ENCODE data around the gene DNAJB7.
"Not testable (repeated sequence)": the region's sequence is repeated elsewhere in the genome, so short reads cannot be mapped to it uniquely, and the experiment has no call there.

The DNAJB7 gene

DNA sequence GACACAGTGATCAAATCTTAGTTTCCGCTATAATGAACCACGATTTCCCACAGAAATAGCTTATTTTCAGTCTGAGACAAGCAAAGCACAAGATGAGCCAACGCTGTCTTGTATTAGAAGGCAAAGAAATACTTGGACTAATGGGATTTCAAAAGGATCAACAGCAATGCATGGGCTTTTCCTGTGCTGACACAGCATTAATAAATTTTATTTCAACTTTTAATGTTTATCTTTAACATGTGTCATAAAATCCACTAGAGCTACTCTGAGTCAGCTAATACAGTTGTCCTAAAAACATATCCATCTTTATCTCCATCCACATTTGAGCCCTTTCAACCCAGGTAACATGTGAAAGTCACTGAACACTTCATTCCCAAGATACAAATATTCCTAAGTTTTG lies 27.3 kb downstream of the DNAJB7 start:
- CTCF ChIA-PET = no interaction called here
- POLR2A ChIA-PET = no interaction called here
- TF ChIP-seq FOXK2 (IDR thresholded peaks at IDR 0.05) (no peak), PKNOX1 (IDR thresholded peaks at IDR 0.05) (no peak), BHLHE40 (IDR thresholded peaks at IDR 0.05; ENCODE audit: borderline replicate concordance) (no peak), CTBP1 (IDR thresholded peaks at IDR 0.05; ENCODE audit: borderline replicate concordance) (no peak), FOXA1 (IDR thresholded peaks at IDR 0.05) (no peak), ZNF384 (IDR thresholded peaks at IDR 0.05) (no peak), SUZ12 (IDR thresholded peaks at IDR 0.05) (no peak), HDGF (IDR thresholded peaks at IDR 0.05; ENCODE audit: borderline replicate concordance) (no peak), SP1 (IDR thresholded peaks at IDR 0.05) (no peak), NFRKB (IDR thresholded peaks at IDR 0.05) (no peak), L3MBTL2 (conservative IDR thresholded peaks at IDR 0.05) (no peak), LEF1 (IDR thresholded peaks at IDR 0.05; ENCODE audit: borderline replicate concordance) (no peak), ARNT (IDR thresholded peaks at IDR 0.05) (no peak), TARDBP (IDR thresholded peaks at IDR 0.05) (no peak)
- DNase-seq (ENCODE audit: extremely low spot score) = no peak

GRCh38 chr22:40829131-40829530 lies 32.8 kb downstream of the DNAJB7 start:
- no peak for TF ChIP-seq CTBP1 (IDR thresholded peaks at IDR 0.05; ENCODE audit: borderline replicate concordance)
- TF ChIP-seq ZNF384 (IDR thresholded peaks at IDR 0.05) = no peak
- no peak for TF ChIP-seq FOXK2 (IDR thresholded peaks at IDR 0.05)
- no peak for TF ChIP-seq NFRKB (IDR thresholded peaks at IDR 0.05)
- TF ChIP-seq SP1 (IDR thresholded peaks at IDR 0.05) = no peak
- ChIA-PET POLR2A (interaction anchor here (0.6 to 1.0 kb wide), 2 partner anchors 10 to 88 kb away, joined by 3 read pairs; partner anchors contain the start of gene SLC25A17), CTCF (no interaction called here)
- no peak for DNase-seq (ENCODE audit: extremely low spot score)

DNA sequence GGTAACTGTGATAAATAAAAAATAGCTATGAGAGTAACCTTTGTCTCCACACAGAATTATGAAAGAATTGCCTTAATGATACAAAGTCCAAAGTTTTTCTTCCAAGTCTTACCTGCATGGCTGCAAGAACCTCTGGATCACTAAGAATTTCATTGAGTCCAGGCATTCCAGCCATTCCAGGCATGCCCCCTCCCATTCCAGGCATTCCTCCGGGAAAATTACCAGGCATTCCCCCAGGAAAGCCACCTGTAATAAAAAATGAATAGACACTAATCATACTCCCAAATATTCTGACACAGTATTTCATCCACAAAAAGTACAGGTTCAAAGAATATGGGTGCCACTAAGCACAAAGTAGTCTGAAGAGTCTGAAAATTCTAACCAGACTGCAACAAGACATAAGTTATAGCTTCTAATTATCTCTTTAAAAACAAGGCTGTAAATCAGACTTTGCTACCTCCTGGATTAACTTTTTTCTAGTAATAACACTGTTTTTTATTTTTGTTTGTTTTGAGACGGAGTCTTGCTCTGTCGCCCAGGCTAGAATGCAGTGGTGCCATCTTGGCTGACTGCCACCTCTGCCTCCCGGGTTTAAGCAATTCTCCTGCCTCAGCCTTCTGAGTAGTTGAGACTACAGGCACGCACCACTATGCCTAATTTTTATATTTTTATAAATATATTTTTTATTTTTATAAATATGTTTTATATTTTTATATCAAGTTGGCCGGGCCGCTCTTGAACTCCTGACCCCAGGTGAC lies 34.8 kb downstream of the DNAJB7 start:
- TF ChIP-seq LEF1 (IDR thresholded peaks at IDR 0.05; ENCODE audit: borderline replicate concordance) (no peak), BHLHE40 (IDR thresholded peaks at IDR 0.05; ENCODE audit: borderline replicate concordance) (no peak), NFRKB (IDR thresholded peaks at IDR 0.05) (no peak), SP1 (IDR thresholded peaks at IDR 0.05) (no peak), FOXM1 (IDR thresholded peaks at IDR 0.05; ENCODE audit: borderline replicate concordance) (no peak), ARNT (IDR thresholded peaks at IDR 0.05) (no peak), TARDBP (IDR thresholded peaks at IDR 0.05) (no peak), ELF4 (IDR thresholded peaks at IDR 0.05) (no peak), SUZ12 (IDR thresholded peaks at IDR 0.05) (no peak), L3MBTL2 (conservative IDR thresholded peaks at IDR 0.05) (no peak), ZNF384 (IDR thresholded peaks at IDR 0.05) (no peak), CTBP1 (IDR thresholded peaks at IDR 0.05; ENCODE audit: borderline replicate concordance) (no peak), HDGF (IDR thresholded peaks at IDR 0.05; ENCODE audit: borderline replicate concordance) (no peak), FOXA1 (IDR thresholded peaks at IDR 0.05) (no peak), FOXK2 (IDR thresholded peaks at IDR 0.05) (no peak), PKNOX1 (IDR thresholded peaks at IDR 0.05) (no peak)
- DNase-seq (ENCODE audit: extremely low spot score) = no peak
- ChIA-PET CTCF (interaction anchor here (0.5 kb wide), 1 partner anchor 12 kb away, joined by 5 read pairs; no protein-coding TSS in a partner anchor), POLR2A (no interaction called here)

DNA sequence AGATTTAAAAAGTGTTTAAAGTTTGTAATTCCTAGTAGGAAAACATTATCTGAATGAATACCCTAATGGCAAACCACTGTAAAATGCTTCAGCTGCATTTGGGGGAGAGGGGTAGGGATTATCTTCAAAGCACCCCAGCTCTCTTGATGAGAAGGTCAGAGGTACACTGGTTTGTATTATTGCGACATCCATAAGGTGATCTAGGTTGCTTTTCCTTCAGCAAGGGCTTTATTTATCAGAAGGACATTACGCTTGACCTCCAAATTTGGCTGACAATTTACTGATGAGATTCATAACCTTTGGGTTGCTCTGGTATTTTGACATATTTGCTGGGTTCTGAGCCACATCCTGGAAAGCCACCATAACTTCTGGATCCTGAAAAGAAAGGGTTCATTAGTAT lies 35.6 kb downstream of the DNAJB7 start:
- CTCF ChIA-PET = interaction anchor here (0.5 kb wide), 1 partner anchor 13 kb away, joined by 5 read pairs; no protein-coding TSS in a partner anchor
- DNase-seq (ENCODE audit: extremely low spot score); POLR2A ChIA-PET: not testable (repeated sequence)

- no peak for DNase-seq (ENCODE audit: extremely low spot score)
- TF ChIP-seq HDGF (IDR thresholded peaks at IDR 0.05; ENCODE audit: borderline replicate concordance) = no peak
- TF ChIP-seq TARDBP (IDR thresholded peaks at IDR 0.05) = no peak
- no peak for TF ChIP-seq FOXK2 (IDR thresholded peaks at IDR 0.05)
- TF ChIP-seq ARNT (IDR thresholded peaks at IDR 0.05) = no peak
- no peak for TF ChIP-seq FOXM1 (IDR thresholded peaks at IDR 0.05; ENCODE audit: borderline replicate concordance)
- TF ChIP-seq SP1 (IDR thresholded peaks at IDR 0.05) = no peak
- no peak for TF ChIP-seq BHLHE40 (IDR thresholded peaks at IDR 0.05; ENCODE audit: borderline replicate concordance)
- TF ChIP-seq PKNOX1 (IDR thresholded peaks at IDR 0.05) = no peak
- no peak for TF ChIP-seq L3MBTL2 (conservative IDR thresholded peaks at IDR 0.05)
- no peak for TF ChIP-seq SUZ12 (IDR thresholded peaks at IDR 0.05)
- TF ChIP-seq ELF4 (IDR thresholded peaks at IDR 0.05) = no peak
- TF ChIP-seq NFRKB (IDR thresholded peaks at IDR 0.05) = no peak
- TF ChIP-seq LEF1 (IDR thresholded peaks at IDR 0.05; ENCODE audit: borderline replicate concordance) = no peak
- no peak for TF ChIP-seq FOXA1 (IDR thresholded peaks at IDR 0.05)
- no peak for TF ChIP-seq ZNF384 (IDR thresholded peaks at IDR 0.05)
- TF ChIP-seq CTBP1 (IDR thresholded peaks at IDR 0.05; ENCODE audit: borderline replicate concordance) = no peak
- POLR2A ChIA-PET = no interaction called here
- CTCF ChIA-PET = no interaction called here
Observed at GRCh38 chr22:40823426-40823825, 38.5 kb downstream of the DNAJB7 start.

- TF ChIP-seq HDGF (IDR thresholded peaks at IDR 0.05; ENCODE audit: borderline replicate concordance) (no peak), SUZ12 (IDR thresholded peaks at IDR 0.05) (no peak), NFRKB (IDR thresholded peaks at IDR 0.05) (no peak), FOXA1 (IDR thresholded peaks at IDR 0.05) (no peak), ELF4 (IDR thresholded peaks at IDR 0.05) (no peak), LEF1 (IDR thresholded peaks at IDR 0.05; ENCODE audit: borderline replicate concordance) (no peak), ZNF384 (IDR thresholded peaks at IDR 0.05) (no peak), SP1 (IDR thresholded peaks at IDR 0.05) (no peak), PKNOX1 (IDR thresholded peaks at IDR 0.05) (no peak), FOXK2 (IDR thresholded peaks at IDR 0.05) (no peak), TARDBP (IDR thresholded peaks at IDR 0.05) (no peak)
- CTCF ChIA-PET = interaction anchor here (1.0 kb wide), 1 partner anchor 137 kb away, joined by 3 read pairs; no protein-coding TSS in a partner anchor
- no peak for DNase-seq (ENCODE audit: extremely low spot score)
- POLR2A ChIA-PET = interaction anchor here (1.0 to 2.1 kb wide), 5 partner anchors 9 to 202 kb away, joined by 3 to 11 read pairs (median 3); partner anchors contain the start of genes ST13 and XPNPEP3
Observed at GRCh38 chr22:40819599-40820140, 42.2 kb downstream of the DNAJB7 start.

All from HEK293T (cell line).